Measurements from ENCODE around the gene HRH3.

HRH3 gene

GRCh38 chr20:62246431-62246830 lies 26.4 kb upstream of the HRH3 start:
- peaks cover 11% of the 10 kb centered on the region for H3K79me2 ChIP-seq (ENCODE audit: insufficient read depth, low read length)
- no peaks in the 10 kb centered on the region; the same call in 1 of the 2 replicates for H4K20me1 ChIP-seq (ENCODE audit: low read depth, low read length)

GRCh38 chr20:62245911-62246280 lies 25.8 kb upstream of the HRH3 start:
- no peaks in the 10 kb centered on the region for H3K36me3 ChIP-seq (ENCODE audit: low read length)

More at GRCh38 chr20:62246431-62246830, 26.4 kb upstream of the HRH3 start:
- H3K9me2 ChIP-seq (replicated peaks; ENCODE audit: insufficient read depth, low read length), result no peaks in the 10 kb centered on the region
- no peaks in the 10 kb centered on the region for H3K9me3 ChIP-seq (ENCODE audit: insufficient read depth, low read length)
- H3K27ac ChIP-seq (ENCODE audit: low read depth, low read length), result no peak overlapping the region
- no peak overlapping the region for H2AFZ ChIP-seq (ENCODE audit: low read depth, low read length, severe bottlenecking)
- no peaks in the 10 kb centered on the region for H3K36me3 ChIP-seq (ENCODE audit: low read length)
- no peak for TF ChIP-seq EZH2phosphoT487 (conservative IDR thresholded peaks at IDR 0.05; ENCODE audit: low read length)
- TF ChIP-seq CTCF (IDR thresholded peaks at IDR 0.05; ENCODE audit: insufficient read depth, low read length, poor library complexity, severe bottlenecking), result no peak
- no peak overlapping the region for H3K4me3 ChIP-seq (ENCODE audit: insufficient read depth, low read length, poor library complexity, severe bottlenecking)
- H3F3A ChIP-seq (ENCODE audit: insufficient read depth), result no peaks in the 10 kb centered on the region
- no peak overlapping the region for H3K9ac ChIP-seq (ENCODE audit: low read length)
- H3K27me3 ChIP-seq (ENCODE audit: low read length), result no peaks in the 10 kb centered on the region
- H3K4me2 ChIP-seq (ENCODE audit: low read depth, low read length, poor library complexity, severe bottlenecking), result no peak overlapping the region

GRCh38 chr20:62244644-62245108 lies 24.6 kb upstream of the HRH3 start:
- H2AFZ ChIP-seq (ENCODE audit: low read depth, low read length, severe bottlenecking), result no peak overlapping the region
- H3K27me3 ChIP-seq (ENCODE audit: low read length), result no peaks in the 10 kb centered on the region
- H3K9me3 ChIP-seq (ENCODE audit: insufficient read depth, low read length), result no peaks in the 10 kb centered on the region
- no peak overlapping the region for H3K9ac ChIP-seq (ENCODE audit: low read length)
- no peaks in the 10 kb centered on the region for H3F3A ChIP-seq (ENCODE audit: insufficient read depth)
- H3K27ac ChIP-seq (ENCODE audit: low read depth, low read length), result no peak overlapping the region
- no peak overlapping the region for H3K4me2 ChIP-seq (ENCODE audit: low read depth, low read length, poor library complexity, severe bottlenecking)
- no peaks in the 10 kb centered on the region for H3K36me3 ChIP-seq (ENCODE audit: low read length)
- no peak for TF ChIP-seq EZH2phosphoT487 (conservative IDR thresholded peaks at IDR 0.05; ENCODE audit: low read length)
- no peak for TF ChIP-seq CTCF (IDR thresholded peaks at IDR 0.05; ENCODE audit: insufficient read depth, low read length, poor library complexity, severe bottlenecking)
- no peaks in the 10 kb centered on the region for H3K9me2 ChIP-seq (replicated peaks; ENCODE audit: insufficient read depth, low read length)
- H4K20me1 ChIP-seq (ENCODE audit: low read depth, low read length), result no peaks in the 10 kb centered on the region; the same call in 1 of the 2 replicates
- peaks cover 5% of the 10 kb centered on the region; the same call in 1 of the 2 replicates for H3K79me2 ChIP-seq (ENCODE audit: insufficient read depth, low read length)
- H3K4me3 ChIP-seq (ENCODE audit: insufficient read depth, low read length, poor library complexity, severe bottlenecking), result no peak overlapping the region

More at GRCh38 chr20:62245911-62246280, 25.8 kb upstream of the HRH3 start:
- Histone ChIP-seq H3K79me2 (ENCODE audit: insufficient read depth, low read length) (peaks cover 12% of the 10 kb centered on the region), H3F3A (ENCODE audit: insufficient read depth) (no peaks in the 10 kb centered on the region), H3K9me2 (replicated peaks; ENCODE audit: insufficient read depth, low read length) (no peaks in the 10 kb centered on the region), H3K4me3 (ENCODE audit: insufficient read depth, low read length, poor library complexity, severe bottlenecking) (no peak overlapping the region), H3K27ac (ENCODE audit: low read depth, low read length) (no peak overlapping the region), H3K27me3 (ENCODE audit: low read length) (no peaks in the 10 kb centered on the region), H3K9me3 (ENCODE audit: insufficient read depth, low read length) (no peaks in the 10 kb centered on the region), H2AFZ (ENCODE audit: low read depth, low read length, severe bottlenecking) (no peak overlapping the region), H3K9ac (ENCODE audit: low read length) (no peak overlapping the region), H4K20me1 (ENCODE audit: low read depth, low read length) (no peaks in the 10 kb centered on the region; the same call in 1 of the 2 replicates), H3K4me2 (ENCODE audit: low read depth, low read length, poor library complexity, severe bottlenecking) (no peak overlapping the region)
- TF ChIP-seq EZH2phosphoT487 (conservative IDR thresholded peaks at IDR 0.05; ENCODE audit: low read length) (no peak), CTCF (IDR thresholded peaks at IDR 0.05; ENCODE audit: insufficient read depth, low read length, poor library complexity, severe bottlenecking) (no peak)

All from SU-DHL-6 (cell line).